GM12892 (cell line): ENCODE measurements around the gene AFF3.

ENCODE experiments used
- DNase-seq: peaks from one replicate; pipeline ENCODE4 v3.0.0; 2011; ENCODE audit not compliant: insufficient read length
- FAIRE-seq: peaks from 2 replicates; lab custom pipeline; 2011; peaks lifted over from hg19 to GRCh38; lab: Jason Lieb, UNC
- POLR2A ChIP-seq: IDR thresholded peaks from 2 replicates; pipeline ENCODE4 v1.6.1; 2011; ENCODE audit warnings: low read depth, low read length, control low read depth
- POLR2AphosphoS5 ChIP-seq: IDR thresholded peaks from 2 replicates; pipeline ENCODE4 v1.6.1; 2011; ENCODE audit warnings: low read depth, low read length, control low read depth
- TAF1 ChIP-seq: IDR thresholded peaks from 2 replicates; pipeline ENCODE4 v1.6.1; 2011; ENCODE audit warnings: low read depth, mild to moderate bottlenecking, control low read depth, low read length, borderline replicate concordance

AFF3 gene

GRCh38 chr2:99794414-99794813 lies 348.0 kb downstream of the AFF3 start:
- DNase-seq (no peak), FAIRE-seq (no peak)
- TF ChIP-seq POLR2AphosphoS5 (no peak), POLR2A (no peak), TAF1 (no peak)

- TF ChIP-seq TAF1: no peak
- TF ChIP-seq POLR2AphosphoS5: no peak
- no peak for TF ChIP-seq POLR2A
- DNase-seq: no peak
- no peak for FAIRE-seq
These were observed 349.4 kb downstream of the AFF3 start for GRCh38 chr2:99793022-99793421.

DNA sequence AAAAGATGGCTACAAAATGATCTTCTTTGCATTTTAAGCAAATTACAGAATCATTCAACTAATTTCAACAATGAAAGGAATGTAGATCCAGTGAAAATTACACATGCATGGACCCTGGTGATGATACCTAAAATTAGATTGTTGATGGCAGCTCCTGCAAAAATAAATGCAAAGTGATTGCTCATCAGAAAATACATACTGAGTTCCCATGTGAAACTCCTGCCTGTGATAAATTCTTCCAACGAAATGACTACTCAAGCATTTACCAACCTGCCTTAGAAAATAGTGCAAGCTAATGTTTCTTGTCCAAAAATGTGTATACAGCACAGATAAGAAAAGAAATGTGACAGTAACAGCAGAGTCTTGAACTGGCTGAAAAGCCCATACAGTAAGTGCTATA lies 352.5 kb downstream of the AFF3 start:
- FAIRE-seq: no peak
- DNase-seq: no peak
- TF ChIP-seq POLR2AphosphoS5 (no peak), POLR2A (no peak), TAF1 (no peak)

GRCh38 chr2:99787769-99788382 lies 354.5 kb downstream of the AFF3 start:
- TF ChIP-seq POLR2AphosphoS5 (no peak), POLR2A (no peak), TAF1 (no peak)
- no peak for FAIRE-seq

DNA sequence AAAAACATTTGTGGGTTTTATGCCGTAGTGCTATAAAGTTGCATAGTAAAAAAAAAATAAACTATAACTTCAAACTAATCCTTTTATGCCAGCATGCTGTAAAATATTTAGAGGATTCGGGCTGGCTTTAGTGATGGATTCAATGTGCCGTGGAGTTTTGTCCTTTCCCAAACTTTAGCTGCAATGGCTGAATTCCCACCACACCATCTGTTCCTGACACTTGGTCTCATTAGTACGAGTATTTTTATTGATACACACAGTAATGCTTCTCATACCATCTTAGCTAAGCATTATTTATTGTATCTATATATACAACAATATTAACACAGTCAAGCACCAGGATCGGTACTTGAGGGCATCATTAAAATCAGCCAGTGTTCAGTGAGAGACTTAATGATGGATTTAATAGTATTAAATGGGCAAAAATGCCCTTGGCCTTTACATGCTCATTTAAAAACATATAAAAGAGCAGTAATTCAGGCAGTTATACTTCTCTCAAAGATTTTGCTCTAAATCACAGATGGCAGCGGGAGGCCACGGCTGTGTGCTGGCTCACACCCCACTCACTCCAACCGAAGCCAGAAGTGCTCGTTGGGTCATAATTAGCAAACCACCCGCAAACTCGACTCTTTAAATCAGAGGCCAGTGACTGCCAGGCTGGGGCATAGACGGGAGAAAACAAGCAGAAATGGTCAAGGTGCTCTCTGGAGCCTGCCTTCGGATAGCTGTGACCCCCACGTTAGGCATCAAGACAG lies 355.6 kb downstream of the AFF3 start:
- no peak for FAIRE-seq
- no peak for TF ChIP-seq POLR2AphosphoS5
- TF ChIP-seq POLR2A: no peak
- TF ChIP-seq TAF1: no peak
- DNase-seq: no peak

More at GRCh38 chr2:99787769-99788382, 354.5 kb downstream of the AFF3 start:
- DNase-seq: no peak

- no peak for DNase-seq
- no peak for TF ChIP-seq POLR2A
- no peak for TF ChIP-seq TAF1
- TF ChIP-seq POLR2AphosphoS5: no peak
- FAIRE-seq: no peak
These were observed 357.4 kb downstream of the AFF3 start for GRCh38 chr2:99784946-99785345.

GRCh38 chr2:99784282-99784681 lies 358.1 kb downstream of the AFF3 start:
- no peak for DNase-seq
- no peak for FAIRE-seq
- TF ChIP-seq POLR2A (no peak), POLR2AphosphoS5 (no peak), TAF1 (no peak)

- TF ChIP-seq POLR2A: no peak
- no peak for TF ChIP-seq TAF1
- TF ChIP-seq POLR2AphosphoS5: no peak
- FAIRE-seq (no peak), DNase-seq (no peak)
These were observed 362.1 kb downstream of the AFF3 start for GRCh38 chr2:99780276-99780675.

GRCh38 chr2:99779276-99779675 lies 363.1 kb downstream of the AFF3 start:
- TF ChIP-seq TAF1 (no peak), POLR2AphosphoS5 (no peak), POLR2A (no peak)
- FAIRE-seq: no peak
- DNase-seq: no peak

DNA sequence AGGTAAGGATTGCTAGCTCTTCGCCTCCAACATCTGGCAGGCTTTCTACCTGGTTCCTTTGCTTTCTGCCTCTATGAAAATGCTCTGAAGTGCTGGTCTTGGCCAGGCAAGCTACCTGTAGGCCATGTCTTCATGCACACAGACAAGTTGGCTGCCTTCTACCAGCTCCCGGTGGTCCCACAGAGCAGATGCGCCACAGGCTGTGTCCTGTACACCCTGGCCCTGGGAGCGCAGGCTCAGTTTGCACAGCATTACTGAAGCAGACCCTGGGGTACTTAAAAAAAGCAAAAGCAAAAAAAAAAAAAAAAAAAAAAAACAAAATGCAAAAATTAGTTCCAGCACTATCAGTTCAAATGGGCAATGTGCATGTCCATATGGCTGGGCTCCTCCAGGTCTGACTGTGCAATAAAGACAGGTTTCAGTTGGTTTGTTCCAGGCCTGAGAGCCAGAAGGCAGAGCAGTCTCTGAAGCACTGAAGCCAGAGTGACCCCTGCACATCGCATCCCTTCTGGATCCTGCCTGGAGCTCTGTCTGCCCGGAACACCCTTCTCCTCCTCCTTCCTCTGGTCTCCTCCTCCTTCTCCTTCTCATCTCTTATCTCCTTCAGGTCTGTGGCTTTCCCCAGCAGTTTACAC lies 364.6 kb downstream of the AFF3 start:
- DNase-seq (no peak), FAIRE-seq (no peak)
- TF ChIP-seq TAF1 (no peak), POLR2A (no peak), POLR2AphosphoS5 (no peak)

DNA sequence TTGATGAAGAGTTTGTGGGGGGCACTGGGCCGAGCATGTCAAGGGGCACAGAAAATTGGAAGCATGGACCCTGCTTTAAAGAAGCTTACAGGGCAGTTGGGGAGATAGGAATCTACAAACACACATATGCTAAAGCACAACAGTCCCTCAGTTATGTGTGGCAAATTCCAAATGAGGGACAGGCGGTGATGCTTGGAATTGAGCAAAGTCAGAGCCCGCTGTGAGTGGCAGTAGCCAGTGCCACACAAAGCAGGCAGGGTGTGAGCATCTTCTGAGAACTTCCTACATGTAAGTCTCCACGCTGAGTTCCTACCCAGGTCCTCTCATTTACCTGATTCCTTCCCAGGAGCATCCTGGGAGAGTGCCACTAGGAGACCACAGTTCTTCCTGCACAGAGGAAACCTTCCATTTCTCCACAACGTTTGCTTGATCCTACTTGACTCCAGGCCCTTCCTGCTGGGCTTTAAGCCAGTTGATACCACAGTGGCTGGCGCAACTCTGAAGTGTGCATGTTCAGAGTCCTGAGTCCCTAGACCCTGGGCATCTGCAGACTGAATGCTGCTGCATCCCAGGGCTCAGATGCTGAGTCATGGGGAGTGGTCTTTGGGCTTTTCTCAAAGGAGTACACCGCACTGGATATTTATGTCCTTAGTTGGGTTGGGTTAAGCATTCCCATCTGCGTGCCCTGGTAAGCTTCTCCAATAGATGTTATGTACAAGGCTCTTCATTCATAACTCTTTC lies 365.3 kb downstream of the AFF3 start:
- TF ChIP-seq POLR2A (no peak), TAF1 (no peak), POLR2AphosphoS5 (no peak)
- DNase-seq (no peak), FAIRE-seq (no peak)
